B cell (primary cell): Measurements from ENCODE around the gene BIRC7. TPM values are rescaled to one million over a fixed set of nuclear protein-coding genes. Genes with fewer than 3 reads are reported as not detected.
A peak's percentile ranks its signal among the peaks of the same experiment; 100 is the strongest.

ENCODE experiments used
- ATAC-seq: fragments of 200-7000 bp; cut with Tn5 transposase; one replicate; pipeline ENCODE4 v1.10.0; 2021; ENCODE audit warnings: low read depth, mild to moderate bottlenecking, moderate number of reproducible peaks, moderate library complexity
- CTCF ChIA-PET: fragments of 350-600 bp; sonication (Branson Sonifier 250); formaldehyde crosslinking; loops from one replicate; lab custom pipeline; 2021; ENCODE audit warnings: antibody characterized with exemption, inconsistent platforms; lab: Charles Lee
- POLR2A ChIA-PET: fragments of 350-600 bp; sonication (Branson Sonifier 250); formaldehyde crosslinking; loops from one replicate; lab custom pipeline; 2021; ENCODE audit warnings: antibody characterized with exemption; lab: Charles Lee
- DNase-seq: peaks from one replicate; pipeline ENCODE4 v3.0.0; 2013
- H2AFZ ChIP-seq: 2 replicates; pipeline ENCODE4 v1.6.1; 2012; ENCODE audit warnings: mild to moderate bottlenecking, low read depth, low read length; ENCODE audit not compliant: insufficient read depth, poor library complexity, severe bottlenecking
- H3K27ac ChIP-seq, 2 donors: 1 replicate in 1 of 2; 2 replicates in 1 of 2; pipeline ENCODE4 v1.5.1; 2012 to 2013; ENCODE audit warnings: low read length in 2 of 2, mild to moderate bottlenecking in 2 of 2, moderate library complexity in 1 of 2
- H3K27me3 ChIP-seq, 4 experiments: fragments of 200-600 bp in 1 of 4; sonication (generic) in 1 of 4; replicated peaks in 1 of 4; 1 replicate in 2 of 4; 2 replicates in 2 of 4; pipeline versions ENCODE4 v1.6.1 to v1.7.0; 2013 to 2016; ENCODE audit warnings: low read length in 3 of 4, mild to moderate bottlenecking in 2 of 4, mixed read lengths in 1 of 4, moderate library complexity in 1 of 4; ENCODE audit not compliant: insufficient read depth in 4 of 4, control insufficient read depth in 3 of 4; ENCODE audit errors: control extremely low read depth in 1 of 4
- H3K36me3 ChIP-seq, 2 experiments: replicated peaks in 1 of 2; 1 replicate in 1 of 2; 2 replicates in 1 of 2; pipeline versions ENCODE4 v1.6.1 to v1.7.1; 2013; ENCODE audit warnings: low read length in 1 of 2; ENCODE audit not compliant: insufficient read depth in 2 of 2, control insufficient read depth in 1 of 2; ENCODE audit errors: control extremely low read depth in 1 of 2, extremely low read depth in 1 of 2
- H3K4me1 ChIP-seq, 2 donors: fragments of 200-600 bp in 1 of 2; sonication (generic) in 1 of 2; 1 replicate in 1 of 2; 2 replicates in 1 of 2; pipeline versions ENCODE4 v1.5.1 to v1.6.1; 2013 to 2017; ENCODE audit warnings: low read length in 2 of 2; ENCODE audit not compliant: control insufficient read depth in 2 of 2, insufficient read depth in 2 of 2
- H3K4me2 ChIP-seq: replicated peaks from 2 replicates; pipeline ENCODE3; 2012; ENCODE audit warnings: mild to moderate bottlenecking, low read depth, low read length; ENCODE audit not compliant: poor library complexity, severe bottlenecking
- H3K4me3 ChIP-seq, 5 experiments: fragments of 200-600 bp in 1 of 5; sonication (generic) in 1 of 5; 1 replicate in 3 of 5; 2 replicates in 2 of 5; pipeline versions ENCODE4 v1.5.1 to v1.7.0; 2011 to 2016; ENCODE audit warnings: low read length in 4 of 5, mild to moderate bottlenecking in 4 of 5, low read depth in 2 of 5, control low read depth in 1 of 5, moderate library complexity in 1 of 5; ENCODE audit not compliant: insufficient read depth in 1 of 5; ENCODE audit errors: control extremely low read depth in 1 of 5, extremely low read depth in 1 of 5
- H3K79me2 ChIP-seq: fragments of 200-600 bp; sonication (generic); one replicate; pipeline ENCODE4 v1.6.0; 2016; ENCODE audit warnings: low read length; ENCODE audit not compliant: control insufficient read depth, insufficient read depth
- H3K9ac ChIP-seq: fragments of 200-600 bp; sonication (generic); 2 replicates; pipeline ENCODE4 v1.6.1; 2017; ENCODE audit warnings: mild to moderate bottlenecking, low read length, moderate library complexity
- H3K9me3 ChIP-seq, 3 donors: one replicate each; pipeline versions ENCODE4 v1.6.1 to v1.7.1; 2013; ENCODE audit warnings: low read length in 2 of 3; ENCODE audit not compliant: control insufficient read depth in 2 of 3, insufficient read depth in 1 of 3; ENCODE audit errors: control extremely low read depth in 1 of 3
- H4K20me1 ChIP-seq: 2 replicates; pipeline ENCODE4 v1.6.0; 2012; ENCODE audit warnings: mild to moderate bottlenecking, low read length; ENCODE audit not compliant: insufficient read depth, control insufficient read depth, poor library complexity, severe bottlenecking
- H3K27ac Mint-ChIP-seq: one replicate; pipeline ENCODE4 v1.8.0; 2021; ENCODE audit warnings: mixed read lengths
- H3K27me3 Mint-ChIP-seq: one replicate; pipeline ENCODE4 v1.8.0; 2021; ENCODE audit warnings: mixed read lengths
- H3K4me1 Mint-ChIP-seq: one replicate; pipeline ENCODE4 v1.8.0; 2021; ENCODE audit warnings: mixed read lengths
- H3K4me3 Mint-ChIP-seq: one replicate; pipeline ENCODE4 v1.8.0; 2021; ENCODE audit warnings: mixed read lengths
- H3K9me3 Mint-ChIP-seq: one replicate; pipeline ENCODE4 v1.8.0; 2022; ENCODE audit warnings: mixed read lengths; ENCODE audit not compliant: insufficient read depth
- CTCF ChIP-seq: fragments of 200-600 bp; IDR thresholded peaks from one replicate; pipeline ENCODE4 v1.8.0; 2022; ENCODE audit warnings: antibody characterized with exemption, mild to moderate bottlenecking
- EZH2 ChIP-seq: IDR thresholded peaks from 2 replicates; pipeline ENCODE4 v1.6.1; 2012; ENCODE audit warnings: borderline replicate concordance, low read depth, mild to moderate bottlenecking, moderate library complexity, low read length; ENCODE audit not compliant: insufficient read depth, poor library complexity, severe bottlenecking
- WGBS: methylation state at CpG from one replicate; pipeline ENCODE4 v1.1.5; 2013; ENCODE audit warnings: missing lambda C conversion rate; ENCODE audit not compliant: insufficient coverage; 5-methylcytosine and 5-hydroxymethylcytosine counted together
- intact Hi-C: fragments of 100-400 bp; cut with micrococcal nuclease; formaldehyde crosslinking; loops from one replicate; pipeline ENCODE4 v1.10.0; 2022
- polyA plus RNA-seq: library from polyadenylated mRNA; depleted of rRNA; stranded (reverse); fragments of >200 nt; gene quantifications from 2 replicates; pipeline ENCODE4 v1.2.3, GENCODE V29; 2012
- total RNA-seq, 2 donors: library from RNA; stranded (reverse); fragments of 120-200 nt in 1 of 2; gene quantifications; 1 replicate in 1 of 2; 2 replicates in 1 of 2; pipeline versions ENCODE4 v1.2.3 to v1.2.4, GENCODE V29; 2013 to 2022

Gene BIRC7
- total and polyA plus RNA-seq, 2 donors (not counting 1 experiment from before 2014, with no cell fraction given): 0.12 TPM; not detected in 1

GRCh38 chr20:63270606-63271325 is 35.1 kb downstream of the BIRC7 start:
- ChIA-PET CTCF (interaction anchor here (0.6 to 2.2 kb wide), 3 partner anchors 47 to 246 kb away, joined by 3 to 8 read pairs (median 3); no protein-coding TSS in a partner anchor), POLR2A (no interaction called here)
- no peak overlapping the region for H3K27ac ChIP-seq
- no peak overlapping the region for H3K4me3 ChIP-seq
- Mint-ChIP-seq H3K9me3 (no peaks in the 10 kb centered on the region), H3K4me3 (peak overlapping the region; percentile 53), H3K27ac (no peak overlapping the region), H3K4me1 (peaks cover 27% of the 10 kb centered on the region), H3K27me3 (peaks cover 9% of the 10 kb centered on the region)
- no peak for DNase-seq
- no peak overlapping the region for H3K9ac ChIP-seq
- intact Hi-C loops: no loop called here
- no peaks in the 10 kb centered on the region for H3K9me3 ChIP-seq
- peaks cover 13 to 16% of the 10 kb centered on the region in 2 donors for H3K4me1 ChIP-seq
- H2AFZ ChIP-seq: no peak overlapping the region
- no peak overlapping the region for H3K4me2 ChIP-seq
- no peak for ATAC-seq
- H3K27me3 ChIP-seq: peaks cover 0 to 3% (median 0%) of the 10 kb centered on the region in 4 experiments
- H4K20me1 ChIP-seq: peaks cover 21% of the 10 kb centered on the region
- H3K79me2 ChIP-seq: peaks cover 29% of the 10 kb centered on the region
- WGBS: 87% methylated on average over 8 of the region's 9 CpGs
- no peak for TF ChIP-seq CTCF
- TF ChIP-seq EZH2: no peak
- H3K36me3 ChIP-seq: no peaks in the 10 kb centered on the region
